GM19025 (cell line): ENCODE data around the gene DCAF7.

ENCODE experiments used
- ATAC-seq: cut with Tn5 transposase; IDR thresholded peaks from one replicate; pipeline ENCODE4 v1.9.1; 2021; ENCODE audit warnings: mild to moderate bottlenecking, low read depth, moderate library complexity; ENCODE audit not compliant: unreplicated experiment

Gene DCAF7

GRCh38 chr17:63543822-63544420, 6.4 kb upstream of the DCAF7 start:
- ATAC-seq, result no peak

- no peak for ATAC-seq
Measured at GRCh38 chr17:63544467-63545301, 5.6 kb upstream of the DCAF7 start.

- ATAC-seq, result no peak
Measured at GRCh38 chr17:63546308-63547082, 3.8 kb upstream of the DCAF7 start.

- no peak for ATAC-seq
Measured at GRCh38 chr17:63547083-63547523, 3.2 kb upstream of the DCAF7 start.

- peak; percentile 11 for ATAC-seq
Measured at GRCh38 chr17:63549289-63549945, 860 bp upstream of the DCAF7 start.

GRCh38 chr17:63550817-63551639, 751 bp downstream of the DCAF7 start:
- ATAC-seq, result no peak

GRCh38 chr17:63552211-63552610, 1.9 kb downstream of the DCAF7 start:
- no peak for ATAC-seq

- ATAC-seq, result no peak
Measured at GRCh38 chr17:63555500-63556156, 5.4 kb downstream of the DCAF7 start.

- ATAC-seq, result no peak
Measured at GRCh38 chr17:63557416-63557815, 7.1 kb downstream of the DCAF7 start.

- no peak for ATAC-seq
Measured at GRCh38 chr17:63558441-63558840, 8.2 kb downstream of the DCAF7 start.

GRCh38 chr17:63561819-63562218, 11.5 kb downstream of the DCAF7 start:
- no peak for ATAC-seq

GRCh38 chr17:63563339-63563738, 13.1 kb downstream of the DCAF7 start:
- no peak for ATAC-seq

GRCh38 chr17:63564562-63564961, 14.3 kb downstream of the DCAF7 start:
- ATAC-seq, result no peak

GRCh38 chr17:63567229-63567628, 17.0 kb downstream of the DCAF7 start:
- ATAC-seq, result no peak

- ATAC-seq, result no peak
Measured at GRCh38 chr17:63568563-63568962, 18.3 kb downstream of the DCAF7 start.

- ATAC-seq, result no peak
Measured at GRCh38 chr17:63571632-63572310, 21.5 kb downstream of the DCAF7 start.

- ATAC-seq, result no peak
Measured at GRCh38 chr17:63573634-63574033, 23.4 kb downstream of the DCAF7 start.

- ATAC-seq, result no peak
Measured at GRCh38 chr17:63578027-63578768, 27.9 kb downstream of the DCAF7 start.
